Esophagus muscularis mucosa (tissue), 4 donors: ENCODE data around the gene TGFB1. TPM values are rescaled to one million over a fixed set of nuclear protein-coding genes. Genes with fewer than 3 reads are reported as not detected.

ENCODE experiments used
- DNase-seq: peaks from one replicate; pipeline ENCODE4 v3.0.0-alpha.2; 2017; ENCODE audit errors: extremely low spot score
- H3K27ac ChIP-seq, 4 donors: fragments of 200-600 bp; sonication (generic); replicated peaks in 1 of 4; 1 replicate in 3 of 4; 2 replicates in 1 of 4; pipeline ENCODE4 v1.5.1; 2016 to 2019; ENCODE audit warnings: mild to moderate bottlenecking in 1 of 4
- H3K27me3 ChIP-seq, 4 donors: fragments of 200-600 bp; sonication (generic); one replicate each; pipeline versions ENCODE4 v1.5.1 to v1.6.0; 2016 to 2019
- H3K36me3 ChIP-seq, 4 donors: fragments of 200-600 bp; sonication (generic); one replicate each; pipeline ENCODE4 v1.5.1; 2016 to 2019
- H3K4me1 ChIP-seq, 4 donors: fragments of 200-600 bp; sonication (generic); one replicate each; pipeline ENCODE4 v1.5.1; 2016 to 2019
- H3K4me3 ChIP-seq, 4 donors: fragments of 200-600 bp; sonication (generic); 1 replicate in 2 of 4; 2 replicates in 2 of 4; pipeline ENCODE4 v1.5.1; 2016 to 2019; ENCODE audit warnings: mild to moderate bottlenecking in 4 of 4, moderate library complexity in 1 of 4
- H3K9me3 ChIP-seq, 4 donors: fragments of 200-600 bp; sonication (generic); 1 replicate in 3 of 4; 2 replicates in 1 of 4; pipeline ENCODE4 v1.5.1; 2016 to 2019
- EP300 ChIP-seq: sonication (generic); formaldehyde crosslinking; IDR thresholded peaks from one replicate; pipeline ENCODE4 v1.6.1; 2017; ENCODE audit warnings: antibody characterized with exemption
- POLR2A ChIP-seq: fragments of 450-650 bp; IDR thresholded peaks from one replicate; pipeline ENCODE4 v1.6.1; 2017; ENCODE audit warnings: antibody characterized with exemption, moderate library complexity, mild to moderate bottlenecking, low read depth
- POLR2AphosphoS5 ChIP-seq, 2 donors: sonication (generic); formaldehyde crosslinking; IDR thresholded peaks; one replicate each; pipeline ENCODE4 v1.6.1; 2017; ENCODE audit warnings: antibody characterized with exemption in 2 of 2
- WGBS: methylation state at CpG from one replicate; pipeline ENCODE4 v1.1.5; 2018; 5-methylcytosine and 5-hydroxymethylcytosine counted together
- intact Hi-C: fragments of 100-400 bp; cut with DNase I; formaldehyde crosslinking; loops from one replicate; pipeline ENCODE4 v1.15.1; 2023
- total RNA-seq, 4 donors: library from RNA; depleted of rRNA; stranded (reverse); fragments of >200 nt; gene quantifications; one replicate each; pipeline versions ENCODE4 v1.1.0 to v1.2.1, GENCODE V29; 2016
- TF ChIP-seq, protein P1 (sequence below), 3 experiments: fragments of 200-600 bp in 2 of 3; fragments of 450-650 bp in 1 of 3; sonication (generic) in 2 of 3; IDR thresholded peaks; one replicate each; pipeline ENCODE4 v1.5.1; 2017 to 2019; ENCODE audit warnings: antibody characterized with exemption in 3 of 3, mild to moderate bottlenecking in 2 of 3, moderate library complexity in 1 of 3

TGFB1 gene
- total RNA-seq, 4 donors from 2014 or later: 29.8 to 52.4 (median 31.8) TPM

DNA sequence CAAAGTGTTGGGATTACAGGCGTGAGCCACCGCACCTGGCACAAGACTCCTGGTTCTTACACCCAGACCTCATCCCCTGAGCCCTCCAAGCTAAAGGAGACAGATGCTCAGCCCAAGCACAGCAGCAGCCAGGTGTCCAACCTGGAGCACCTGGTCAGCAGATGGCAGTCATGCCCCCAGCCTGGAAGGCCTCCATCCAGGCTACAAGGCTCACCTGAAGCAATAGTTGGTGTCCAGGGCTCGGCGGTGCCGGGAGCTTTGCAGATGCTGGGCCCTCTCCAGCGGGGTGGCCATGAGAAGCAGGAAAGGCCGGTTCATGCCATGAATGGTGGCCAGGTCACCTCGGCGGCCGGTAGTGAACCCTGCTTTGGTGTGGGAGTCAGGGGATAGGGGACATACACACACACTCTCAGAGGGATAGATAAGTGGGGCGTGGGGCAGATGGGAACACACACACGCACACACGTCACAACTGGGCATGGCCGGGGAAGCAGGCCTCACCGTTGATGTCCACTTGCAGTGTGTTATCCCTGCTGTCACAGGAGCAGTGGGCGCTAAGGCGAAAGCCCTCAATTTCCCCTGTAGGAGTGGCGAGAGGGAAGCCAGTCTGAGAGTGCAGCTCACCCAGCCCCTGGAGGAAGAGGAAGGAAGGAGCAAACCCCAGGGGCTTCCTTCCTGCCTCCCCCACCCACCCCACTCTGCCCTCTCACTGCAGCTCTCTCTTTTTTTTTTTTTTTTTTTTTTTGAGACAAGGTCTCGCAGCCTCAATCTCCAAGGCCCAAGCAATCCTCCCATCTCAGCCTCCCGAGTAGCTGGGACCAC lies 11.8 kb downstream of the TGFB1 start:
- 90% methylated on average over 20 of the region's 20 CpGs for whole genome bisulfite sequencing
- intact Hi-C loops: no loop called here
- TF ChIP-seq POLR2AphosphoS5 (IDR thresholded peaks at IDR 0.05) (no peak), EP300 (no peak), POLR2A (no peak)
- TF ChIP-seq, protein P1, sequence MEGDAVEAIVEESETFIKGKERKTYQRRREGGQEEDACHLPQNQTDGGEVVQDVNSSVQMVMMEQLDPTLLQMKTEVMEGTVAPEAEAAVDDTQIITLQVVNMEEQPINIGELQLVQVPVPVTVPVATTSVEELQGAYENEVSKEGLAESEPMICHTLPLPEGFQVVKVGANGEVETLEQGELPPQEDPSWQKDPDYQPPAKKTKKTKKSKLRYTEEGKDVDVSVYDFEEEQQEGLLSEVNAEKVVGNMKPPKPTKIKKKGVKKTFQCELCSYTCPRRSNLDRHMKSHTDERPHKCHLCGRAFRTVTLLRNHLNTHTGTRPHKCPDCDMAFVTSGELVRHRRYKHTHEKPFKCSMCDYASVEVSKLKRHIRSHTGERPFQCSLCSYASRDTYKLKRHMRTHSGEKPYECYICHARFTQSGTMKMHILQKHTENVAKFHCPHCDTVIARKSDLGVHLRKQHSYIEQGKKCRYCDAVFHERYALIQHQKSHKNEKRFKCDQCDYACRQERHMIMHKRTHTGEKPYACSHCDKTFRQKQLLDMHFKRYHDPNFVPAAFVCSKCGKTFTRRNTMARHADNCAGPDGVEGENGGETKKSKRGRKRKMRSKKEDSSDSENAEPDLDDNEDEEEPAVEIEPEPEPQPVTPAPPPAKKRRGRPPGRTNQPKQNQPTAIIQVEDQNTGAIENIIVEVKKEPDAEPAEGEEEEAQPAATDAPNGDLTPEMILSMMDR (IDR thresholded peaks at IDR 0.05): no peak

DNA sequence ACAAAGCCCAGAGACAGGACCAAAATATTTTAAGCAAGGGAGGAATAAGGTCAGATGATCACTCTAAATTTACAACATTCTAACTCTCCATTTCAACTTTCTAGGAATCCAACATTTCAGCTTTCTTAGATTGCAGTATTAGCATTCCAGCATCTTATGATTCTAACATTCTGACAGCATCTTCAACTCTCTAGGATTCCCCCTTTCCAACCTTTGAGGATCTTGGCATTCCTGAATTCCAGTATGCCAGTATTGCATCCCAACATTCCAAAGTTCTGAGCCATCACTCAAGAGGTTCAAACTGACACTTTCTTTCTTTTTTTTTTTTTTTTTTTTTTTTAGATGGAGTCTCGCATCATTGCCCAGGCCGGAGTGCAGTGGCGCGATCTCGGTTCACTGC lies 13.8 kb downstream of the TGFB1 start:
- Histone ChIP-seq H3K4me3 (no peak overlapping the region), H3K9me3 (no peaks in the 10 kb centered on the region), H3K36me3 (peaks cover 20 to 89% (median 60%) of the 10 kb centered on the region in 4 donors), H3K27me3 (no peaks in the 10 kb centered on the region), H3K4me1 (peaks cover 0 to 7% (median 3%) of the 10 kb centered on the region in 4 donors), H3K27ac (no peak overlapping the region)
- no peak for TF ChIP-seq EP300
- TF ChIP-seq, protein P1 (IDR thresholded peaks at IDR 0.05): no peak
- TF ChIP-seq POLR2A: no peak
- TF ChIP-seq POLR2AphosphoS5 (IDR thresholded peaks at IDR 0.05): no peak
- WGBS: 98% methylated on average over 5 of the region's 5 CpGs
- no peak for DNase-seq
- intact Hi-C loops: no loop called here

More for the DNA sequence above, 11.8 kb downstream of the TGFB1 start:
- peaks cover 0 to 5% (median 0%) of the 10 kb centered on the region in 4 donors for H3K4me1 ChIP-seq
- H3K27me3 ChIP-seq: no peaks in the 10 kb centered on the region
- H3K27ac ChIP-seq: no peak overlapping the region
- H3K36me3 ChIP-seq: peaks cover 20 to 91% (median 72%) of the 10 kb centered on the region in 4 donors
- no peak for DNase-seq
- no peak overlapping the region for H3K4me3 ChIP-seq
- no peaks in the 10 kb centered on the region for H3K9me3 ChIP-seq

DNA sequence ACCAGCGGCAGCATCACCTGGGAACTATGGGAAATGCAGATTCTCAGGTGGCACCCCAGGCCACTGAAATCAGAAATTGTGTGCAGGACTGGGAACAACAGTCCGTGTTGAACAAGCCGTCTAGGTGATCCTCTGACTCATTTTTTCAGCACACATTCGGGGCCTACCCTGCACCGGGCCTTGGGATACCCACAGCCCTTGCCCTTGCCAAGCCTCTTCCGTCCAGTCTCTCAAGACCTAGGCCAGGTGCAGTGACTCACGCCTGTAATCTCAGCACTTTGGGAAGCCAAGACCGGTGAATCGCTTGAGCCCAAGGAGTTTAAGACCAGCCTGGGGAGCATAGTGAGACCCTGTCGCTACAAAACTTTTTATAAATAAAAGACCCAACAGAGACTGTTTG lies 18.3 kb downstream of the TGFB1 start:
- Histone ChIP-seq H3K27ac (no peak overlapping the region), H3K36me3 (peaks cover 6 to 71% (median 47%) of the 10 kb centered on the region in 4 donors), H3K4me1 (peaks cover 0 to 8% (median 2%) of the 10 kb centered on the region in 4 donors), H3K9me3 (no peaks in the 10 kb centered on the region), H3K27me3 (no peaks in the 10 kb centered on the region), H3K4me3 (no peak overlapping the region)
- WGBS: 97% methylated on average over 9 of the region's 10 CpGs
- intact Hi-C loops: no loop called here
- no peak for DNase-seq
- TF ChIP-seq, protein P1 (IDR thresholded peaks at IDR 0.05): no peak
- TF ChIP-seq POLR2A (no peak), POLR2AphosphoS5 (IDR thresholded peaks at IDR 0.05) (no peak), EP300 (no peak)

DNA sequence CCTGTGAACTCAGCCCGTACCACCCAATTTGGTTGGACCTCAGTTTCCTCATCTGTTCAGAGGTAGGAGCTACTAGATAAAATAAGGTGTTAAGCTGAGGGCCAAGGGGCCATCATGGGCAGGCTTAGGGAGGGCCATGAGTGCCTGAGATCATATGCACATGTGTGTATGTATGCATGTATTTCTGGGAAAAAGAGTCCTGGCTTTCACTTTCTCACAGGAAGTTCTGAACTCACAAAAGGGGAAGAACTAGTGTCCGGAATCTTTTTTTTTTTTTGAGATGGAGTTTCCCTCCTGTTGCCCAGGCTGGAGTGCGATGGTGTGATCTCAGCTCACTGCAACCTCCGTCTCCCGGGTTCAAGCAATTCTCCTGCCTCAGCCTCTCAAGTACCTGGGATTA lies 18.9 kb downstream of the TGFB1 start:
- WGBS: 70% methylated on average over 5 of the region's 5 CpGs
- peaks cover 6 to 74% (median 47%) of the 10 kb centered on the region in 4 donors for H3K36me3 ChIP-seq
- H3K27ac ChIP-seq: peak overlapping the region in 2 of 4 donors; percentile 28 to 58

More for the DNA sequence above, 18.9 kb downstream of the TGFB1 start:
- no peaks in the 10 kb centered on the region for H3K27me3 ChIP-seq
- no peaks in the 10 kb centered on the region for H3K9me3 ChIP-seq
- no peak overlapping the region for H3K4me3 ChIP-seq
- intact Hi-C loops: no loop called here
- TF ChIP-seq, protein P1 (IDR thresholded peaks at IDR 0.05): no peak
- TF ChIP-seq POLR2AphosphoS5 (IDR thresholded peaks at IDR 0.05) (no peak), EP300 (no peak), POLR2A (no peak)
- H3K4me1 ChIP-seq: peaks cover 0 to 8% (median 2%) of the 10 kb centered on the region in 4 donors
- DNase-seq: no peak
